Measurements from ENCODE around the gene ACACA. TPM values are rescaled to one million over a fixed set of nuclear protein-coding genes. Genes with fewer than 3 reads are reported as not detected.

Gene ACACA
- total and polyA plus RNA-seq, 12 donors = 18.2 to 112 (median 70.4) TPM

DNA sequence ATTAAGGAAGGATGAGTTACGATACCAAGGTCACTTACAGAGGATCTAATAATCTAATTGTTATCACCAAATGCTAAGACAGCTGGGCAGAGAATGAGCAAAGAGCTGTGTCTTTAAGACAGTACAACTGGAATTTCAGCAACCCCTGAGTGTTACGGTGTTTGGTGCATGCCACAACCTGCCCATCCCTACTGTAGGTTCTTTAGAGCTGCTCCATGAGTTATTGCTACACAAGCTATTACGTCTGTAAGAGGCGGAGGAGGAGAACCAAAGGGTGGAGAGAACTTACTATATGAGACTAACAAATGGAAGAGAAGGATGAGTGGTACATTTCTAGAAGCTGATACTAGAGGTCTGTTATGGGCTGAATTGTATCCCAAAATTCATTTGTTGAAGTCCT lies 45.1 kb downstream of the ACACA start:
- intact Hi-C loops (cut with DNase I) = no loop called here
- 72 to 79% (median 73%) methylated on average over 4 of the region's 4 CpGs for WGBS, 4 donors

GRCh38 chr17:37360632-37361031 lies 46.0 kb downstream of the ACACA start:
- 69 to 78% (median 74%) methylated on average over 3 of the region's 3 CpGs for WGBS, 4 donors
- intact Hi-C loops (cut with DNase I) = no loop called here
- H3K27ac ChIP-seq = peak overlapping the region in 1 of 5 donors; percentile 90
- no peak for TF ChIP-seq POLR2A (IDR thresholded peaks at IDR 0.05)
- TF ChIP-seq, protein P1, sequence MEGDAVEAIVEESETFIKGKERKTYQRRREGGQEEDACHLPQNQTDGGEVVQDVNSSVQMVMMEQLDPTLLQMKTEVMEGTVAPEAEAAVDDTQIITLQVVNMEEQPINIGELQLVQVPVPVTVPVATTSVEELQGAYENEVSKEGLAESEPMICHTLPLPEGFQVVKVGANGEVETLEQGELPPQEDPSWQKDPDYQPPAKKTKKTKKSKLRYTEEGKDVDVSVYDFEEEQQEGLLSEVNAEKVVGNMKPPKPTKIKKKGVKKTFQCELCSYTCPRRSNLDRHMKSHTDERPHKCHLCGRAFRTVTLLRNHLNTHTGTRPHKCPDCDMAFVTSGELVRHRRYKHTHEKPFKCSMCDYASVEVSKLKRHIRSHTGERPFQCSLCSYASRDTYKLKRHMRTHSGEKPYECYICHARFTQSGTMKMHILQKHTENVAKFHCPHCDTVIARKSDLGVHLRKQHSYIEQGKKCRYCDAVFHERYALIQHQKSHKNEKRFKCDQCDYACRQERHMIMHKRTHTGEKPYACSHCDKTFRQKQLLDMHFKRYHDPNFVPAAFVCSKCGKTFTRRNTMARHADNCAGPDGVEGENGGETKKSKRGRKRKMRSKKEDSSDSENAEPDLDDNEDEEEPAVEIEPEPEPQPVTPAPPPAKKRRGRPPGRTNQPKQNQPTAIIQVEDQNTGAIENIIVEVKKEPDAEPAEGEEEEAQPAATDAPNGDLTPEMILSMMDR (IDR thresholded peaks at IDR 0.05) = no peak
- DNase-seq = no peak
- no peaks in the 10 kb centered on the region for H3K9me3 ChIP-seq (replicated peaks in 1 of 3)
- peaks cover 9 to 14% of the 10 kb centered on the region in 2 donors for H3K4me1 ChIP-seq (replicated peaks in 1 of 2)
- no peak overlapping the region for H3K4me3 ChIP-seq
- H3K27me3 ChIP-seq = no peaks in the 10 kb centered on the region
- no peaks in the 10 kb centered on the region for H3K36me3 ChIP-seq (replicated peaks in 1 of 2)

More for the DNA sequence above, 45.1 kb downstream of the ACACA start:
- Histone ChIP-seq H3K27me3 (no peaks in the 10 kb centered on the region), H3K27ac (no peak overlapping the region), H3K9me3 (replicated peaks in 1 of 3) (no peaks in the 10 kb centered on the region), H3K4me1 (replicated peaks in 1 of 2) (peaks cover 9 to 14% of the 10 kb centered on the region in 2 donors), H3K36me3 (replicated peaks in 1 of 2) (no peaks in the 10 kb centered on the region), H3K4me3 (no peak overlapping the region)
- TF ChIP-seq, protein P1 (IDR thresholded peaks at IDR 0.05) = no peak
- no peak for TF ChIP-seq POLR2A (IDR thresholded peaks at IDR 0.05)
- DNase-seq = no peak

DNA sequence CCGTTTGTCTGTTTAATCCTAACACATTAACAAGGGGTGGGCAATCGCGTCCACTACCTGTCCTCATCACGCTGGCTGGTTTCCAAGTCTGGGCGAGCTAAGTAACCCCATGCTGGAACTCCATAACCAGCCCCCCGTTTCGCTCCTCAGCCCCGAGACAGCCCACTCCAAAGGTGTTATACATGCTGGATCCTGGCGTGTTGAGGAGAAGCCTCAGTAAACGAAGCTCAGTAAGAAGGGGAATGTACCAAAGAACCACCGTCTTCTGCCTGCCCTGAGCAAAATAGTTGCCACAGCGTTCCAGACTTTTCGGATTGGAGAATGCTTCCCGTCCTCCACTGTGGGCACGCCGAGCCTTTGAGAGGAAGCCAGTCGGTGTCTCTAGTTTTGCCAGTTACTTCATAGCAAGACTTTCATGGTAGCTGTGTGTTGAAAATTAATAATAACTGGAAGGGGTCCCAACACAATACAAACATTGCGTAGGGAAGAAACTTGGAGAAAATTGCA lies 46.9 kb downstream of the ACACA start:
- TF ChIP-seq, protein P1 (IDR thresholded peaks at IDR 0.05) = no peak
- TF ChIP-seq POLR2A (IDR thresholded peaks at IDR 0.05) = no peak
- H3K4me3 ChIP-seq = peak overlapping the region in 2 of 4 donors; percentile 6 to 82
- DNase-seq = no peak
- H3K4me1 ChIP-seq (replicated peaks in 1 of 2) = peaks cover 9 to 14% of the 10 kb centered on the region in 2 donors
- 5 to 18% (median 8%) methylated on average over 12 to 18 of the region's 18 CpGs for WGBS, 4 donors
- intact Hi-C loops (cut with DNase I) = loop anchor here in 1 of 2 donors (10.0 kb wide), 1 partner anchor 75 kb away; no protein-coding TSS in a partner anchor
- H3K27me3 ChIP-seq = no peaks in the 10 kb centered on the region
- no peaks in the 10 kb centered on the region for H3K9me3 ChIP-seq (replicated peaks in 1 of 3)
- H3K36me3 ChIP-seq (replicated peaks in 1 of 2) = no peaks in the 10 kb centered on the region
- H3K27ac ChIP-seq = peak overlapping the region; percentile 28 to 95 (median 79)

DNA sequence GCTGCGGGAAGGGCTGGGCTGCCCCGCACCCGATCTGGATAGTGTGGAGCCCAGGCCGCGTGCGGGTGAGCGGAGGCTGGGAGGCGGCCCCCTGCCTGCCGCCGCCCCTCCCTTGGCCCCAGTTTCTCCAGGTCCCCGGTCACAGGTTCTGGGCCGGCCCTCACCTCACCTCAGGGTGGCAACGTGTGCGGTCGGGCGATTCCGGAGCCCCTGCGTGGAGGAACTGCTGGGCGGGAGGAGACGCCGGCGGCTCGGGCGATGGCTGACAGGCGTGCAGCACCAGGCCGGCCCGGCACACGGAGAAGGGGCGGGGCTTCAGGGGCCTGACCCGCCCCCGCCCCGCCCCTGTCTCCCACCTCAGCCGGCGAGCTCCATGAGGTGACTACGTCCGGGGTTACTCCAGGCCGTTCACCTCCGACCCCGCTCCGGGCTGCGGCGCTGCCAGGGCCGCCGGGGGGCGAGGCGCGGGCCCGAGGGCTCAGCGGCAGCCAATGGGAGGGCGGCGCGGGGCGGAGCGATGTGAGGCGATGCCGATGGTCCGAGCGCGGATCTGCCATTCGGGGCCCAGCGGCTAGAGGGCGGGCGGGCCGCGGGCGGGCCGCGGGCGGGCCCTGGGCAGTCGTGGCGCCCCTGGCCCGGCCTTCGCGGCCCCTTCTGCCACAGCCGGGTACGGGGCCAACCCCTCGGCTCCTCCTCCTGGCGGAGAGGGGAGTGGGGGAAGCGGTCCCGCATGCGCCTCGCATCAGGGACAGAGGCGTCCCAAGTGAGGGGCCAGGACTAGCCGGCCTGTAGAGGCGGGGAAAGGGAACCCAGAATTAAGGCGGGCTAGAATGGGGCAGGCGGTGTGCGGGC lies 47.6 kb downstream of the ACACA start:
- Histone ChIP-seq H3K4me1 (replicated peaks in 1 of 2) (peaks cover 9 to 14% of the 10 kb centered on the region in 2 donors), H3K4me3 (peak overlapping the region; percentile 75 to 82 (median 79)), H3K27me3 (no peaks in the 10 kb centered on the region), H3K9me3 (replicated peaks in 1 of 3) (no peaks in the 10 kb centered on the region), H3K27ac (peak overlapping the region; percentile 59 to 95 (median 79)), H3K36me3 (replicated peaks in 1 of 2) (no peaks in the 10 kb centered on the region)
- DNase-seq = peak; percentile 96 to 98 (median 97)
- TF ChIP-seq, protein P1 (IDR thresholded peaks at IDR 0.05) = peak in 3 of 6 experiments; percentile 47 to 57 (median 52)
- TF ChIP-seq POLR2A (IDR thresholded peaks at IDR 0.05) = peak; percentile 75 to 81
- 0% methylated on average over 8 to 85 of the region's 88 CpGs; no CpG with 5 or more reads in 1 of the 4 donors for WGBS, 4 donors
- intact Hi-C loops (cut with DNase I) = loop anchor here in 1 of 2 donors (10.0 kb wide), 1 partner anchor 74 kb away; no protein-coding TSS in a partner anchor

All from adrenal gland (tissue), 12 donors.